HG02973 (cell line): ENCODE data around the gene DYNLT5.
"Not testable (repeated sequence)": the region's sequence is repeated elsewhere in the genome, so short reads cannot be mapped to it uniquely, and the experiment has no call there.

Experiments
- ATAC-seq: cut with Tn5 transposase; IDR thresholded peaks from one replicate; pipeline ENCODE4 v1.9.1; 2021; ENCODE audit warnings: moderate library complexity; ENCODE audit not compliant: unreplicated experiment

The DYNLT5 gene

DNA sequence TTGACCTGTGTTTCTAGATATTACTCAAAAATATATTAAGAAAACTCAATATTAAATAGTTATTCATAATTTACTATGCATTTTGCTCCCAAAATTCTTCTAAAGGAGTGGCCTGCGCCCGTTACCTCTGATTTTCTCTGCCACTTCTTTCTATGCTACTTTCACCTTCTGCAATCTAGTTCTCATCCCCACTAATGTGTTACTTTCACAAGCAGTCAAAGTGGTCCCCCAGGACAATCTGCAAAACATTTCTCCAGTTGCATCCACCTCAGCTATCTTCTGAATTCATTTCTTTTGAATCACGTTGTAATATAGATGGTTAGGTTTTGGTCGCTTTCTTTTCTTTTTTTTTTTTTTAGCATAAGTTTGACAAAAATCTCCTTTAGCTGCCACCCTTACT, 35.4 kb downstream of the DYNLT5 start:
- ATAC-seq: no peak

DNA sequence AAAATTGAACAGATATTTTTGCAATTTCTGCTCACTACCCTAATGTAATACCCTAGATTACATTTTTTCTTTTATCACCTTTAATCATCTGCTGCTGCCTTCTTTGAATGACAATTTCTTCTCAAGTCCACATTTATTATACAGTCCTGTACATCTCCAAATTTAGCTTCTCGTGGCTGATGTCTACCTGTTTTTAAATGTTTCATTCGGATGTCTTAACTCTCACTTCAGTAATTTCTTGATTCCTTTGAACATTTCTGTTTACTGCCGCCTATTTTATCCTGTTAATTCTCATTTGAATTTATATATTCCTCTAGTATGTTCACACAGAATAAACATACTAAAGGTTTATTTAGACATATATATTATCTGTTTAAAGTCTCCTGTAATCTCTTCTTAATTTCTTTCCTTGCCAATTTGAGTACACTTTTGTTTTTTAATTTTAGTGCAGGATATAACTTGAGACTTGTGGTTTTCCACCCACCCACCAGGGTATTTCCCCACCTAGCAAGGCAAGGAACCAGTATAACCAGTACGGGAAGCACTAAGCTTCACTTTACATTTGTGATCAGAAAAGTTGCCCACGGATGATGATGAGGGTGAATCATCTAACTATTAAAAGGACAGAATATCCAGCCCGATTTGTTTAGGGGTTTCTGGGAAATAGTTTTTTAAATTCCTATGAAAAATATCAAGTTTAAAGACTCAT, 36.1 kb downstream of the DYNLT5 start:
- ATAC-seq: no peak

DNA sequence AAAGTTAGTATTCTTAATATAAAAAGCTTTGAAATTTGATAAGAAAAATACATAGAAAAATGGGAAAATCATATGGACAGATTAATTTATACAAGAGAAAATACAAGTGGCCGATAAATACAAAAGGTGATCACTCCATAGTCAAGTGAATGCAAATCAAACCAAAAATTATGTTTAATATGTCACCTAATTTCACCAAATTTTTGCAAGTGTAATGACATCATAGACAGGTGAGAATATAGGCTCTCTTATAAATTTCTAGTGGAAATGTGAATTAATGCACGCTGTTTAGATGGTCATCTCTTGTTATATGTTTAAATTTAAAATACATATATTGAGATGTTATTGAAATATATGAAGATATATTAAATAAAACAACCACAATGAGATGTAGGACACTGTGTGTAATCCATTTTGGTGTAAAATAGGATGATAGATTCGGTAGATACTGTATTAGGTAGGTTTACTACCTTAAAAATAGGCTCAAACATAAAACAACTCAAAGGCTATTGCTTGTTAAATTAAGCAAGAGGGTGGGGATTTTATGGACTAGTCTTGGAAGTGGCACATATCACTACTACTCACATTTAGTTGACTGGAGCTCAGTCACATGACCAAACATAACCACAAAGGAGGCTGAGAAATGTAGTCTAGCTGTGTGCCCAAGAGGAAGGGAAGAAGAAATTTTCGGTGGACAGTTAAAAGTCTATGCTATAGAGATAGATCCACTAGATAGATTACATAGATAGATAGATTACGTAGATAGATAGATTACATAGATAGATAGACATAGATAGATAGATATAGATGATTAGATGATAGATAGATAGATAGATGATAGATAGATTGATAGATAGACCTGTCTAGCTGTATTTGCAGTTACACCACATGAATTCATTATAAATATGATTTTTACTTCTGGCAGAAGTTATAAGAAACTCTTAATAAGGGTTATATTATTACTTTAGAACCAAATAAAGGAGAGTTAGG, 39.7 kb downstream of the DYNLT5 start:
- no peak for ATAC-seq

DNA sequence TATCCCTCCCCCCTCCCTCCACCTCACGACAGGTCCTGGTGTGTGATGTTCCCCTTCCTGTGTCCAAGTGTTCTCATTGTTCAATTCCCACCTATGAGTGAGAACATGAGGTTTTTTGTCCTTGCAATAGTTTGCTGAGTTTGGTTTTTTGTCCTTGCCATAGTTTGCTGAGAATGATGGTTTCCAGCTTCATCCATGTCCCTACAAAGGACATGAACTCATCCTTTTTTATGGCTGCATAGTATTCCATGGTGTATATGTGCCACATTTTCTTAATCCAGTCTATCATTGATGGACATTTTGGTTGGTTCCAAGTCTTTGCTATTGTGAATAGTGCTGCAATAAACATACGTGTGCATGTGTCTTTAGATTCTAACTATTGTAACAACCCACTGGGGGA, 43.6 kb downstream of the DYNLT5 start:
- not testable (repeated sequence) for ATAC-seq

DNA sequence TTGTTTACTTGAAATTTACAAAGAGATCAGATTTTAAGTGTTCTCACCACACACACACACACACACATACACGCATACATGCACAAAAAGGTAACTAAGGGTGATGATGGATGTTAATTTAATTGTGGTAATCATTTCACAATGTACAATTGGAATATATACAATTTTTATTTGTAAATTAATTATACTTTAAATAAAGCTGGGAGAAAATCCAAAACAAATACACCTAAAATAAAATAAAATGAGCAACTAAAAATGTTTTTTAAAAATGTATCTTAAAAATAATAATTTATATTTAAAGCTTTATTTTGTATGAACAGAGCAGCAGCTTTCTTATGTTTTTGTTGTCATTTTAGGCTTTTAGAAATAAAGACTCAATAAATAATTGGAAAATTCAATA, 57.0 kb downstream of the DYNLT5 start:
- ATAC-seq: no peak

DNA sequence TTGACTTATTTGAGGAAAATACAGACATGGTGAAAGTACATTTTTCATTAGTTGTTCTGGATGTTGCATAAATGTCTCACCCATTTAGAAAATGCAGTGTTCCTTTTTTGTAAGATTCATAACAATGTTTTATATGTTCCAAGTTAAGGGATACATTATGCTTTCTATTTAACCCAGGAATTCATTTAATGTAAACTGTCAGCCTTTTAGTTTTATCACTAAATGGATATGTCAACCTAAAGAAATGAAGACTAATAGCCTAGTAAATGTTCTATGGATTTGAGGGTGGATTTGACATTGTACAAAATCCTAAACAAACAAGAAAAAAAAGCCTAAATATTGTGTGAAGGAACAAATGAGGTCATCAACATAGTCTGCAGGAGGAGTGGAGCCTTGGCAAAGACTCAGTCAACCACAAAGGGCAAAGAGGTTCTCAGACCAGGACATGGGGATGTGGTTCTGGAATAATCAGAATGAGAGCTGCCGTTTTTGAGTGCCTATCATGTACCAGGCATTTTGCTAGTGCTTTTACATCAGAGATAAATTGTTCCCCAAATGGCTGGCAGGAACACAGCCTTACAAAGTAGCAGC, 57.6 kb downstream of the DYNLT5 start:
- ATAC-seq: no peak

DNA sequence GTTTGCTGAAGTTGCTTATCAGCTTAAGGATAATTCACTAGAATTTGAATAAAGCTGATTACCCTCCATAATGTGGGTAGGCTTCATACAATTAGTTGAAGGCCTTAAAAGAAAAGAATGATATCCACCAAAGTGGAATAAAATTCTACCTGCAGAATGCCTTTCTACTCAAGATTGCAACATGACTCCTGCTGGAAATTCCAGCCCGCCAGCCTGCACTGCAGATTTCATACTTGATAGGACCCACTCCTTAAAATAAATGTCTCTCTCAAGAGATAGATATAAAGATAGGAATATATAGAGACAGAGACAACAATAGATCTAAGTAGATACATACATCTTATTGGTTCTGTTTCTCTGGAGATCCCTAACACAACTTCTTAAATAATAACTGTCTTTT, 72.5 kb downstream of the DYNLT5 start:
- ATAC-seq: no peak
